H9 (cell line): ENCODE measurements around the gene TMED5. TPM values are rescaled to one million over a fixed set of nuclear protein-coding genes. Genes with fewer than 3 reads are reported as not detected.

Experiments
- DNase-seq: peaks from one replicate; pipeline ENCODE4 v3.0.0-alpha.2; 2017
- H2AFZ ChIP-seq: one replicate; pipeline ENCODE4 v1.6.1; 2013; ENCODE audit warnings: mild to moderate bottlenecking, low read length, control low read depth, moderate library complexity
- H2AK5ac ChIP-seq: 2 replicates; pipeline ENCODE4 v1.6.1; 2013; ENCODE audit warnings: low read length, control low read depth, mixed read lengths; ENCODE audit not compliant: insufficient read length
- H2BK120ac ChIP-seq: one replicate; pipeline ENCODE4 v1.6.1; 2013; ENCODE audit warnings: low read depth, mild to moderate bottlenecking, low read length, control low read depth, inconsistent platforms; ENCODE audit not compliant: poor library complexity, severe bottlenecking
- H2BK12ac ChIP-seq: 2 replicates; pipeline ENCODE4 v1.6.1; 2013; ENCODE audit warnings: low read length, control low read depth, mixed read lengths, low read depth; ENCODE audit not compliant: insufficient read length
- H2BK15ac ChIP-seq: 2 replicates; pipeline ENCODE4 v1.6.1; 2013; ENCODE audit warnings: low read depth, low read length, control low read depth
- H2BK20ac ChIP-seq: one replicate; pipeline ENCODE4 v1.6.1; 2013; ENCODE audit warnings: low read depth, mild to moderate bottlenecking, low read length, control low read depth, inconsistent platforms; ENCODE audit not compliant: poor library complexity, severe bottlenecking
- H2BK5ac ChIP-seq: 2 replicates; pipeline ENCODE4 v1.6.1; 2013; ENCODE audit warnings: low read length, control low read depth, mixed read lengths; ENCODE audit not compliant: insufficient read length
- H3K14ac ChIP-seq: 2 replicates; pipeline ENCODE4 v1.6.1; 2013; ENCODE audit warnings: low read length, control low read depth; ENCODE audit not compliant: insufficient read depth
- H3K18ac ChIP-seq: 2 replicates; pipeline ENCODE4 v1.6.1; 2013; ENCODE audit warnings: low read depth, mild to moderate bottlenecking, mixed read lengths, low read length, control low read depth; ENCODE audit not compliant: insufficient read length
- H3K23ac ChIP-seq: 2 replicates; pipeline ENCODE4 v1.6.1; 2013; ENCODE audit warnings: low read length, control low read depth, mixed read lengths, low read depth; ENCODE audit not compliant: insufficient read length
- H3K23me2 ChIP-seq: 2 replicates; pipeline ENCODE4 v1.6.1; 2013; ENCODE audit warnings: low read depth, mild to moderate bottlenecking, mixed read lengths, low read length, control low read depth; ENCODE audit not compliant: insufficient read length, poor library complexity, severe bottlenecking
- H3K27ac ChIP-seq: 2 replicates; pipeline ENCODE4 v1.5.1; 2013; ENCODE audit warnings: low read length, control low read depth, mixed read lengths, low read depth; ENCODE audit not compliant: insufficient read length
- H3K27me3 ChIP-seq: 2 replicates; pipeline ENCODE4 v1.6.1; 2013; ENCODE audit warnings: low read length, control low read depth, inconsistent platforms; ENCODE audit not compliant: insufficient read depth
- H3K4ac ChIP-seq: 2 replicates; pipeline ENCODE4 v1.6.1; 2013; ENCODE audit warnings: low read depth, mild to moderate bottlenecking, control low read depth, inconsistent platforms, low read length, moderate library complexity
- H3K4me1 ChIP-seq: 2 replicates; pipeline ENCODE4 v1.6.1; 2013; ENCODE audit warnings: low read length, control low read depth, inconsistent platforms; ENCODE audit not compliant: insufficient read depth
- H3K4me2 ChIP-seq: 2 replicates; pipeline ENCODE4 v1.6.1; 2013; ENCODE audit warnings: low read length, control low read depth, mixed read lengths; ENCODE audit not compliant: insufficient read length, insufficient read depth
- H3K56ac ChIP-seq: 2 replicates; pipeline ENCODE4 v1.6.1; 2013; ENCODE audit warnings: low read depth, mild to moderate bottlenecking, mixed read lengths, low read length, control low read depth; ENCODE audit not compliant: insufficient read length
- H3K79me1 ChIP-seq: 2 replicates; pipeline ENCODE4 v1.6.1; 2013; ENCODE audit warnings: low read depth, mild to moderate bottlenecking, moderate library complexity, low read length, control low read depth, inconsistent platforms; ENCODE audit not compliant: insufficient read depth, poor library complexity, severe bottlenecking
- H3K79me2 ChIP-seq: 2 replicates; pipeline ENCODE4 v1.6.1; 2013; ENCODE audit warnings: low read length, control low read depth, inconsistent platforms; ENCODE audit not compliant: insufficient read depth
- H3K9ac ChIP-seq: 2 replicates; pipeline ENCODE4 v1.6.1; 2013; ENCODE audit warnings: low read length, control low read depth, mixed read lengths; ENCODE audit not compliant: insufficient read length; ENCODE audit errors: extremely low read depth
- H3K9me3 ChIP-seq: one replicate; pipeline ENCODE4 v1.6.1; 2013; ENCODE audit warnings: low read depth, low read length, inconsistent platforms; ENCODE audit not compliant: control insufficient read depth
- H3T11ph ChIP-seq: one replicate; pipeline ENCODE4 v1.6.1; 2013; ENCODE audit warnings: mild to moderate bottlenecking, low read length, control low read depth, inconsistent platforms
- H4K20me1 ChIP-seq: one replicate; pipeline ENCODE4 v1.6.1; 2013; ENCODE audit not compliant: control insufficient read depth, insufficient read length, insufficient read depth
- H4K5ac ChIP-seq: 2 replicates; pipeline ENCODE4 v1.6.1; 2013; ENCODE audit warnings: low read depth, mild to moderate bottlenecking, mixed read lengths, low read length, control low read depth; ENCODE audit not compliant: insufficient read length
- H4K8ac ChIP-seq: replicated peaks from 2 replicates; pipeline ENCODE4 v1.6.1; 2013; ENCODE audit warnings: low read length, control low read depth, mixed read lengths, low read depth; ENCODE audit not compliant: insufficient read length
- H4K91ac ChIP-seq: 2 replicates; pipeline ENCODE4 v1.6.1; 2013; ENCODE audit warnings: low read depth, mild to moderate bottlenecking, moderate library complexity, mixed read lengths, low read length, control low read depth; ENCODE audit not compliant: insufficient read length
- H3K27ac Mint-ChIP-seq, 3 experiments: 2 replicates in 2 of 3; 3 replicates in 1 of 3; pipeline ENCODE4 v1.8.0; 2020 to 2021; ENCODE audit warnings: mixed read lengths in 3 of 3, mild to moderate bottlenecking in 1 of 3, moderate library complexity in 1 of 3
- H3K27me3 Mint-ChIP-seq: 2 replicates; pipeline ENCODE4 v1.8.0; 2021; ENCODE audit warnings: low read depth, mild to moderate bottlenecking, moderate library complexity, mixed read lengths
- H3K36me3 Mint-ChIP-seq, 3 experiments: 2 replicates in 2 of 3; 3 replicates in 1 of 3; pipeline ENCODE4 v1.8.0; 2020 to 2021; ENCODE audit warnings: low read depth in 3 of 3, mixed read lengths in 3 of 3; ENCODE audit not compliant: insufficient read depth in 1 of 3
- H3K4me1 Mint-ChIP-seq, 2 experiments: 2 replicates each; pipeline ENCODE4 v1.8.0; 2020; ENCODE audit warnings: mixed read lengths in 2 of 2
- H3K4me3 Mint-ChIP-seq, 2 experiments: 2 replicates in 1 of 2; 3 replicates in 1 of 2; pipeline ENCODE4 v1.8.0; 2020 to 2021; ENCODE audit warnings: mild to moderate bottlenecking in 2 of 2, mixed read lengths in 2 of 2, moderate library complexity in 1 of 2
- H3K9me3 Mint-ChIP-seq, 2 experiments: 2 replicates in 1 of 2; 3 replicates in 1 of 2; pipeline ENCODE4 v1.8.0; 2020; ENCODE audit warnings: mild to moderate bottlenecking in 2 of 2, mixed read lengths in 2 of 2, moderate library complexity in 1 of 2
- CTCF ChIP-seq: fragments of 200-600 bp; sonication (generic); conservative IDR thresholded peaks from 3 replicates; pipeline ENCODE4 v1.8.0; 2021; ENCODE audit warnings: antibody characterized with exemption, mild to moderate bottlenecking
- WGBS: extraction: QIAGEN DNeasy Blood & Tissue Kit; methylation state at CpG from one replicate; pipeline ENCODE4 v1.1.7; 2013; ENCODE audit warnings: missing lambda C conversion rate, low lambda C conversion rate, mixed read lengths; ENCODE audit not compliant: insufficient read length; ENCODE audit errors: extremely low coverage; 5-methylcytosine and 5-hydroxymethylcytosine counted together
- total RNA-seq: library from RNA; stranded (reverse); gene quantifications from 2 replicates; pipeline ENCODE4 v1.2.1, GENCODE V29; 2021

Gene TMED5
- total RNA-seq, 1 experiment from 2014 or later, result 35.0 TPM

GRCh38 chr1:93178418-93178817 lies 1.8 kb downstream of the TMED5 start:
- Histone ChIP-seq H3K4me1 (no peaks in the 10 kb centered on the region), H2BK5ac (no peak overlapping the region), H3K27me3 (no peaks in the 10 kb centered on the region), H4K91ac (no peak overlapping the region), H4K20me1 (no peaks in the 10 kb centered on the region), H2BK20ac (no peak overlapping the region), H2AFZ (no peak overlapping the region), H3K79me2 (peaks cover 6% of the 10 kb centered on the region; the same call in 1 of the 2 replicates), H4K8ac (no peak overlapping the region), H3K23ac (no peak overlapping the region), H3K4me2 (peak overlapping the region; percentile 8), H2BK120ac (no peak overlapping the region), H3K23me2 (no peaks in the 10 kb centered on the region), H2BK15ac (no peak overlapping the region), H2AK5ac (no peak overlapping the region), H3K79me1 (peaks cover 4% of the 10 kb centered on the region), H3K9me3 (no peaks in the 10 kb centered on the region), H3K4ac (no peak overlapping the region), H2BK12ac (no peak overlapping the region), H4K5ac (no peak overlapping the region), H3K14ac (no peak overlapping the region), H3K9ac (no peak overlapping the region), H3T11ph (no peak overlapping the region), H3K56ac (no peak overlapping the region), H3K18ac (no peak overlapping the region), H3K27ac (no peak overlapping the region)
- no peak for DNase-seq
- H3K36me3 Mint-ChIP-seq, result peaks cover 0 to 7% (median 7%) of the 10 kb centered on the region in 3 experiments; a peak in 5 of 7 replicates
- H3K9me3 Mint-ChIP-seq, result peaks cover 0 to 3% of the 10 kb centered on the region in 2 experiments; a peak in 1 of 5 replicates
- peak overlapping the region in 1 of 3 experiments; percentile 10; a peak in 1 of 7 replicates for H3K27ac Mint-ChIP-seq
- no peak for TF ChIP-seq CTCF
- no CpG with 5 or more reads among the region's 5 CpGs for WGBS
- H3K27me3 Mint-ChIP-seq, result no peaks in the 10 kb centered on the region; the same call in 1 of the 2 replicates
- H3K4me3 Mint-ChIP-seq, result peak overlapping the region; percentile 91 to 94
- peaks cover 22 to 34% of the 10 kb centered on the region in 2 experiments for H3K4me1 Mint-ChIP-seq
